ENCODE data around the gene CAPN12. TPM values are rescaled to one million over a fixed set of nuclear protein-coding genes. Genes with fewer than 3 reads are reported as not detected.

Gene CAPN12
- total RNA-seq, 1 donor from 2014 or later, result 0.31 TPM

DNA sequence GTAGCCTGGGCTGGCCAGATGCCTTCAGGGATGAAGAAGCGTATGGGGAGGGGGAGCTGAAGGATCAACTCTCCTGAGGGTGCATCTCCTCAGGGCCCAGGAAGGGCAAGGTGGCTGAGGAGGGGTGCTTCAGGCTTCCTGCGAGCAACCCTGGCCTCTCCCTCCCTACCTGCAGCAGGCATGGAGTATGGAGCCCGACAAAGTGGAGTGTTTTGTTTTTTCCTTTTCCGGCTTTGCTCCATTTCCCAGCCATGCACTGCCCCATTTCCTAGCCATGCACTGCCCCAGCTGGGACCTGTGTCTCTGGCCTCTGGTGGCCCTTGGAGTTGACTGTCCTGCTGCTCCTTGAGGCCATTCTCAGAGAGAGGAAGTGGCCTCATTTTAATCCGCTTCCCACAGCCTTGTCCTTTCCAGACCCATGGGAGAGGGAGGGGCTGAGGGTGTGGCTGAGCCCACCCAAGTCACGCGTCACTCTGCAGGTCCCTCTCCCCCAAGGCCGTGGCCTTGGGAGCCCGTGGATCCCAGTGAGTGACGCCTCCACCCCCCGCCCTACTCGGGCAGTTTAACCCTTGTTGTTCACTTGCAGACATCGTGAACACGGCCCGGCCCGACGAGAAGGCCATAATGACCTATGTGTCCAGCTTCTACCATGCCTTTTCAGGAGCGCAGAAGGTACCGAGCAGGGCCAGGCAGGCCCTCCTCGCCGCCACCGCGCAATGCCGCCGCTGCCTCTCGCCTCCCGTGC is 34.4 kb downstream of the CAPN12 start:
- DNase-seq, result no peak

GRCh38 chr19:38709119-38709518 is 35.2 kb downstream of the CAPN12 start:
- no peak for DNase-seq

DNA sequence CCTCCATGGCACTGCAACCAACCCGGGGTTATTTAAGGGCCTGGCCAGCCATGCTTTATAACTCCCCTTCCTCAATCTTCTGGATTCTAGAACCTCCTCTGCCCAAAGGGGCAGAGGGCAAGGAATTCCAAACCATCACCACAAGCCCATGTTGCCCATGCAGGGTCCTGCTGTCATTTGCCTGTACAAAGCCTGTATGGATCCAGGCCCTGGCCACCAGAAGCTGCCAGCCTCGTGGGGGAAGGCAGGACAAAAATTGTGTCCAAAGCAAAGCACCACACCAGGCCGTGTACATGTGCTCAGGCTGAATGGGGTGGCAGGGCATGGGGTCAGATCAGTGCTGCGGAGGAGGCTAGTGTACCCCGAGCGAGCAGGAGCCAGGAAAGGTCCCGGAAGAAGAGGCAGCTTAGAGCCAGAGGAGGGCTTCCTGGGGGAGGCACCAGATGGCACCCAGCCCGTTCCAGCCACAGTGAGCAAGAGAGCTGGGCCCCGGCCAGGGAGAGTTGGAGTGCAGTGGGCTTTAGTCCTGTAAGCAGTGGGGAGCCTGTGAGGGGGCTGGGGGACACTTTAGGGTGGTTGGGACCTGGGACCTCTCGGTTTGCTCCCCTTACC is 35.8 kb downstream of the CAPN12 start:
- DNase-seq, result no peak

DNA sequence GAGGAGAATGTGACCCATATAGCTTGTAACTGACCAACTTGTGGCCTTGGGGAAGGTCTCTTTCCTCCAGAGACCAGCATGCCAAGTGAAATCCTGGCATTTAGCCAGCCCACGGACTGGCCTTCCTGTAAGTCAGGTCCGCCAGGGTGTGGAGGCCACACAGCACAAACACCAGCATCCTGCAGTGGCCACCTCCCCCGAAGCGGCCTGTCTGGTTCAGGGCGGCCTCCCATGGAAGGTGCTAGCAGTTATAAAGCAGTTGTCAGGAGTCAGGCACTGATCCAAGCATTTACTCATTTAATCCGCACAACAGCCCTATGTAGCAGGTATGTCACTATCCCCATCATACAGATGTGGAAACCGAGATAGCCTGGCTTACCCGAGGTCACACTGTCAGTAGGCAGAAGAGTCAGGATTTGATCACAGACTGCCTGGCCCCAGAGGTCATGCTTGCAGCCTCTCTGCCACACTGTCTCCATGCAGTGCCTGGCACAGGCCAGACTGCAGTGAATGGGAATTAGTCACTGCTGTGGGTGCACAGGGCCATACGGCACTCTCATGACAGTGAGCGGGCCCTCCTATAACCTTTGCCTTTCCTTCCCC is 36.7 kb downstream of the CAPN12 start:
- no peak for DNase-seq

GRCh38 chr19:38706792-38707511 is 37.3 kb downstream of the CAPN12 start:
- no peak for DNase-seq

DNA sequence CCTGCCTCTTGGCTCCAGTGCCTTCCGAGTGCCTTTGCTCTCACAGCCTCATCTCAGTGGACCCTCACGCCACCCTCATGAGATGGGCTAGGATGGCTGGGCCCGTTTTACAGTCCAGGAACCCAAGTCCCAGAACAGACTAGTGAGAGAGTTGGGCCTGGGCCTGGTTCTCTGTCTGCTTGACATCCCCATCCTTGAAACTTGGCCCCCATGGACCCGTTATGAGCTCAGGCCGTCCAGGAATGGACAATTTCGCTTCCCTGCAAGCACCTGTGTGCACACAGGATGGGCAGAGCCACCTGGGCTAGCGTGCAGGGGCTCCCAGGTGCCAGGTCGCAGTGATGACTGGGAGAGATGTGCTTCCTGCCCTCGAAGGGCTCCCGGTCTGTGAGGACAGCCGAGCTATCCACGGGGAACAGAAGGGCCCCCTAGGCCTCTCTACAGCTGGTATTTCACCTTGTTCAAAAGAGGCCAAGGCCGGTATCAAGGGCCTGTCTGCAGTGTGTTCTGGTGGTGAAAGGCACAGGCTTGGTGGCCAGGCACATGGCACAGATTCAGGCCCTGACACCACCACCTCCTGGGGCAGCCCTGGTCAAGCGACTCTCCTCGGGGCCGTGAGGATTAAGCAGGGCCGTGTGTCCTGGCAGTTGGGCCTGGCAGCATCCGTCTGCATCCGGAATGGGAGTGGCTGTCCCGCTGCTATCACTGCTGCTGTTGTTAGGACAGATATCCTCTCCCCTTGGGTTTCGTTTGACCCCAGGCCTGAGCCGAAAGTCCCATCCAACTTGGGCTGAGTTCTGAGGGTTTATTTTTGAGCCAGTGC is 38.9 kb downstream of the CAPN12 start:
- no peak for DNase-seq

DNA sequence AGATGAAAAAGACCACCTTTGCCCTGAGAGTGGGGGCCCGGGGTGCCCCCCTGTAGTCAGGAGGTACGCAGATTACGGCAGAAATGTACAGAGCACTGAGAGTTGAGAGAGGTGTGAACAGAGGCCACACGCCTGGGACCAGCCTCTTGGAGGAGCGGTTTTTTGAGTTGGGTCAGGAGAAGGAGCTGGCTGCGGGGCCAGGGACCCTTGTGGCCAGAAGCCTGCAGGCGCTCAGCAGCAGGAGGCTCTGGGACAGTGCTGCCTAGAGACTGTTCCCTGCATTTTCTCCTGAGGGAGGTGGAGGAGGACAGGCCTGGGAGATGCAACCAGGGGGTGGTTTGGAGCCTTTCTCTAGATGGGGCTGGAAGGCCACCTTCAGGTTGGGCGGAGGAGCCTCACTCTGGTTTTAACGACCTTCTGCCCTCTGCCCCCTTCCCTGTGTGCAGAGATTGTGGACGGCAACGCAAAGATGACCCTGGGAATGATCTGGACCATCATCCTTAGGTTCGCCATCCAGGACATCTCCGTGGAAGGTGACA is 39.7 kb downstream of the CAPN12 start:
- DNase-seq, result no peak

DNA sequence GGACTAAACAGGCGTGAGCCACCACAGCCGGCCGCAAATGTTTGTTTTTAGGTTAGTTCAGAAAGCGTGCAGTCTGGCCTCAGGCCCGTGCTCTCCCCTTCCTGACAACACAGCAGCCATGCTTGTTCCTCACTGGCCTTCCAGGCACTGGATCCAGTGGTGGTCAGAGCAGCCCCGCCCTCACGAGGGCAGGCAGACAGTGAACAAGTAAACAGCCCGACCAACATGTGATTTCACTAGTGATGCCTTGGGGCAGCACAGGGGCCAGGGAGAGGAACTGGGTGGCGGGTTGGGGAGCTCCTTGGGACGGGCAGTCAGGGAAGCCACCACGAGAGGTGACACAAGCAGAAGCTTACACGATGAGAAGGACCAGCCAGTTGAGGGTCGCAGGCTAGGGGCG is 40.8 kb downstream of the CAPN12 start:
- no peak for DNase-seq

DNA sequence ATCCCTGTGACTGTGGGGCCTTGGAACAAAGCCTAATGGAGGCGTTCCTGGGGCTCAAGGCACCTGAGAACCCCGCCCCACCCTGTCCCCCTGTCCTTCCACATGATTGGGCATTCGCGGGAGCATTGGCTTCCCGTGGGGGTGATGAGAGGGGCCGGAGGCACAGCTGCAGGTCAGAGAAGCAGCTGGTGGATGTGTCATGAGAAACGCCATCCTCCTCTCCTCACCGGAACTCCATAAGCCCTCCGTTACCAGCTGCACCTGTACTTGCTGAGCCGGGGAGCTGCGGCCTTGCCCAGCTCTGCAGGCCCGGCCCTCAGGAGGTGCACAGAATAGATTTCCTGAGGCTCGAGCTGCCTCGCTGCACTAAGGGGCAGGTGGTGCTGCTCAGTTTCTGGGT is 42.0 kb downstream of the CAPN12 start:
- DNase-seq, result peak; percentile 80

DNA sequence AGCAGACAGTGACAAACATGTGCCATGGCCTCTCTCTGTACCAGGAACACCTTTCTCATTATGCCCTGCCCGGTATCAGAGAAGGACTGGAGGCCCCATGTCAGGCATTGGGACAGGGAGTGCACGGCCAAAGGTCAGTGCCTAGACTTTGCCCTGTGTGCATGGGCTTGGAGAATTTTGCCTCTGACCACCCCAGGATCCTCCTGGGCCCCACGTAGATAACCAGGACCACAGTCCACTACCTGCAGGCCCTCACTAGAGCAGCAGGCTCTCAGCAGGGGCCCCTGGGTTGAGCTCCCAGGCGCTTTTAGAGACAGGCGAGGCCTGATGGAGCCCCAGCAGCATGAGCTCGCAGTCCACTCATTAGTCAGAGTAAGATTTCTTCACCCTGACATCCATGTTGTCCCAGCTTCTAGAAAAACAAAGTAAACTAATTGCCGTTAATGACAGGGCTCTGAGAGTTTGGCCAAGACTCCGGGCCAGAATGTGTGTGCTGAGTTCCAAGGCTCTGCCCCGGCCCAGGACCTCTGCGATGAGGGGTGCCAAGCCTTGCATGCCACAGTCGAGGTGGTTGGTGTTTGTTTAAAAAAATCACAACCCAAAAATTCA is 42.7 kb downstream of the CAPN12 start:
- DNase-seq, result no peak

- DNase-seq, result no peak
Measured at GRCh38 chr19:38700902-38701454, 43.3 kb downstream of the CAPN12 start.

DNA sequence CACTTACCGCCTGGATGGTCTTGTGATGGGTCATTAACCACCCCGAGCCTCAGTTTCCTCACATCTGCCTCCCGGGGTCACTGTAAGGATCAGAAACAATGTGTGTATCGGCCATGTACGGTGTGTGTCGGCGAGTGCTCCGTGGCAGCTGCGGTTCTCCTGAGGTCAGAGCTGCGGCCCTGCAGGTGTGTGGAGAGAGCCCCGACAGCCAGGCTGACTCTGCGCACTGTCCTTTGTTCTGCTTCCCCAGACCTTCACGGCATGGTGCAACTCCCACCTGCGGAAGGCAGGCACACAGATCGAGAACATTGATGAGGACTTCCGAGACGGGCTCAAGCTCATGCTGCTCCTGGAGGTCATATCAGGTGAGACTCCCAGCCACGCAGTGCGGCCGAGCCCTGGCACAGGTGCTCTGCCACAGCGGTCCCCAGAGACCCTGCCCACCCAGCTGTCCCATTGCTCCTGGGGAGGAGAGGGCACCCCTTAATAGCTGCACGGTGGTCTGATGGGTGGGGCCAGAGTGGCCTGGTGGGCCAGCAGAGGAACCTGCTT is 43.8 kb downstream of the CAPN12 start:
- no peak for DNase-seq

GRCh38 chr19:38699647-38700349 is 44.5 kb downstream of the CAPN12 start:
- no peak for DNase-seq

DNA sequence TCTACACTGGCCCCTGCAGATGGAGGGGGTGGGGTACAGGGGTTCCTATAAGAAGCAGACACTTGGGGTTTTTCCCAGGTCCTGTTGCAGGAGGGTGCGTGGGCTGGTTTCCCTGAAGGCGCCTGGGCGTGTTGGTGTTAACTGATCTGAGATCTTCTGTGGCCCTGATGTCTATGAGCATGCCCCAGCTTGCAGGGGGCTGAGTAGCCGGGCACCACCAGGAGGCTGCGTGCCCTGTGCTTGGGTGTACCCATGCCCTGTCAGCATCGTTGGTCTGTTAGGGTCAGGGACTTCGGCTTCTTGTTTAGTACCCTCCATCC is 45.3 kb downstream of the CAPN12 start:
- no peak for DNase-seq

- peak; percentile 76 for DNase-seq
Measured at GRCh38 chr19:38698225-38699026, 45.8 kb downstream of the CAPN12 start.

DNA sequence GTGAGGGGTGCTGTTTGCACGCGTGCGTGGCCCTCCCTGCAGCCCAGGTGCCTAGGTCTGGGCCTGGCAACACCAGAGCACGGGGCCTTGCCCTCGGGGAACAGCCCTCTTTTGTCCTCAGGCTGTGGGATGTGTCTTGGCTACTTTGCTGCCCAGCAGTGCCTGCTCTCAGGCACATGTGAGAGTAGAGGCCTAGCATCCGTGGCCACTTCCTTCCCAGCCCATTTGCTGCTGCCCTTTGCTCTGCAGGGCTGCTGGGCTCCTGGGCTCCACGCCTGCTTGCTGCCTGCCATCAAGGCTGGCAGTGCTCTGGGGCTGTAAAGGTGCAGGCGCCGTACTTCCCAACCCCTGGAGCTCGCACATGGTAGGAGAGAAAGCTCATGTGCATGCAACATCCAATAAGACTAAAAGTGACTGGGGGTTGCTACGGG is 46.6 kb downstream of the CAPN12 start:
- DNase-seq, result no peak

- no peak for DNase-seq
Measured at GRCh38 chr19:38697197-38697596, 47.1 kb downstream of the CAPN12 start.

DNA sequence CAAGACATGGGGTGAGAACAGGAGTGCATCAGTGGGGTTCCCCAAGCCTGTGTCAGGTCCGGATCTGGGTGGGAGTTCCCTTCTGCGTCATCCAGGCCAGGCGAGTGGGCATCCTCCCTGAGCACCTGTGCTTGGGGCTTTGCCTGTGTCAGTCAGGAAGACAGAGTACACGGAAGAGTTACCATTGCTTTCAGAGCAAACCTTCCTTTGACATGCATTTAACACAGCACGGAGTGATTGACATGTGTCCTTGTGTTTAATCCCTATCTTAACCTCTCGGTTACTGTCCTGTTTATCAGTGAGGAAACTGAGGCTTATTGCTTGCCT is 47.6 kb downstream of the CAPN12 start:
- no peak for DNase-seq

Data from tongue (tissue), 2 donors.